Stomach (tissue), 9 donors: ENCODE results near the gene SPACDR. TPM values are rescaled to one million over a fixed set of nuclear protein-coding genes. Genes with fewer than 3 reads are reported as not detected.

Experiments
- DNase-seq, 2 donors: peaks; one replicate each; pipeline versions ENCODE4 v3.0.0 to v3.0.0-alpha.2; 2013 to 2019
- H3K27ac ChIP-seq, 5 donors: fragments of 200-600 bp in 4 of 5; sonication (generic) in 4 of 5; one replicate each; pipeline ENCODE4 v1.5.1; 2013 to 2019; ENCODE audit warnings: mild to moderate bottlenecking in 1 of 5, moderate library complexity in 1 of 5
- H3K27me3 ChIP-seq, 3 donors: fragments of 200-600 bp; sonication (generic); one replicate each; pipeline ENCODE4 v1.5.1; 2017 to 2019; ENCODE audit warnings: mixed run types in 1 of 3
- H3K36me3 ChIP-seq, 4 donors: fragments of 200-600 bp; sonication (generic); 1 replicate in 3 of 4; 2 replicates in 1 of 4; pipeline ENCODE4 v1.5.1; 2016 to 2019
- H3K4me1 ChIP-seq, 4 donors: fragments of 200-600 bp; sonication (generic); one replicate each; pipeline ENCODE4 v1.5.1; 2016 to 2019
- H3K4me3 ChIP-seq, 4 donors: fragments of 200-600 bp; sonication (generic) in 3 of 4; one replicate each; pipeline ENCODE4 v1.5.1; 2016 to 2019; ENCODE audit warnings: mild to moderate bottlenecking in 1 of 4
- H3K9me3 ChIP-seq, 4 donors: fragments of 200-600 bp; sonication (generic); one replicate each; pipeline ENCODE4 v1.5.1; 2016 to 2019
- CTCF ChIP-seq, 7 experiments: fragments of 450-650 bp in 4 of 7; fragments of 200-600 bp in 3 of 7; sonication (generic) in 3 of 7; IDR thresholded peaks; one replicate each; pipeline ENCODE4 v1.5.1; 2016 to 2019; ENCODE audit warnings: antibody characterized with exemption in 7 of 7, control low read depth in 2 of 7, mild to moderate bottlenecking in 1 of 7
- EP300 ChIP-seq: sonication (generic); formaldehyde crosslinking; IDR thresholded peaks from one replicate; pipeline ENCODE4 v1.6.1; 2017; ENCODE audit warnings: antibody characterized with exemption
- POLR2A ChIP-seq, 4 donors: fragments of 450-650 bp; IDR thresholded peaks; one replicate each; pipeline ENCODE4 v1.6.1; 2016; ENCODE audit warnings: antibody characterized with exemption in 4 of 4, control low read depth in 2 of 4, mild to moderate bottlenecking in 1 of 4, moderate library complexity in 1 of 4
- POLR2AphosphoS5 ChIP-seq, 3 donors: sonication (generic); formaldehyde crosslinking; IDR thresholded peaks; one replicate each; pipeline ENCODE4 v1.6.1; 2016; ENCODE audit warnings: antibody characterized with exemption in 3 of 3
- WGBS, 5 donors: extraction: QIAGEN DNeasy Blood & Tissue Kit in 3 of 5; methylation state at CpG; one replicate each; pipeline versions ENCODE4 v1.1.5 to v1.1.7; 2013 to 2018; 5-methylcytosine and 5-hydroxymethylcytosine counted together
- intact Hi-C: fragments of 100-400 bp; cut with DNase I; formaldehyde crosslinking; loops from one replicate; pipeline ENCODE4 v1.15.1; 2023; ENCODE audit warnings: low total_unique reads
- polyA plus RNA-seq, 3 donors: library from polyadenylated mRNA; stranded (reverse); fragments of 200-250 nt; gene quantifications; one replicate each; pipeline ENCODE4 v1.2.3, GENCODE V29; 2013
- total RNA-seq, 5 donors: library from RNA; depleted of rRNA; stranded (reverse); fragments of >200 nt; gene quantifications; one replicate each; pipeline versions ENCODE4 v1.1.0 to v1.2.3, GENCODE V29; 2014 to 2016
- donor health status: healthy with polysubstance abuse.
- donor health status: Bipolar disorder and iron deficiency.
- donor health status: healthy.

SPACDR gene
- total and polyA plus RNA-seq, 8 donors, result 0.65 to 2.3 (median 1.1) TPM; not detected in 5

GRCh38 chr7:100465702-100466311 is 1.7 kb upstream of the SPACDR start:
- peak; percentile 87 to 93 for DNase-seq
- TF ChIP-seq POLR2A (IDR thresholded peaks at IDR 0.05) (no peak), CTCF (IDR thresholded peaks at IDR 0.05) (peak in 5 of 7 experiments; percentile 32 to 70 (median 67)), POLR2AphosphoS5 (IDR thresholded peaks at IDR 0.05) (peak in 1 of 3 donors; percentile 86)
- peaks cover 2 to 65% (median 41%) of the 10 kb centered on the region in 4 donors for H3K36me3 ChIP-seq
- peaks cover 19 to 51% (median 36%) of the 10 kb centered on the region in 4 donors for H3K4me1 ChIP-seq
- peak overlapping the region in 3 of 4 donors; percentile 9 to 15 (median 13) for H3K4me3 ChIP-seq
- intact Hi-C loops, result no loop called here
- H3K27me3 ChIP-seq, result no peaks in the 10 kb centered on the region
- peak overlapping the region in 4 of 5 donors; percentile 41 to 74 (median 54) for H3K27ac ChIP-seq
- WGBS, 5 donors, result 3 to 18% (median 11%) methylated on average over 3 to 17 of the region's 17 CpGs
- H3K9me3 ChIP-seq, result no peaks in the 10 kb centered on the region

- Histone ChIP-seq H3K9me3 (no peaks in the 10 kb centered on the region), H3K27ac (peak overlapping the region in 2 of 5 donors; percentile 57 to 74), H3K27me3 (no peaks in the 10 kb centered on the region), H3K4me1 (peaks cover 19 to 51% (median 36%) of the 10 kb centered on the region in 4 donors), H3K4me3 (no peak overlapping the region), H3K36me3 (peaks cover 0 to 65% (median 36%) of the 10 kb centered on the region in 4 donors)
- intact Hi-C loops, result no loop called here
- 46 to 67% (median 60%) methylated on average over 8 of the region's 8 CpGs for WGBS, 5 donors
- DNase-seq, result no peak
- TF ChIP-seq EP300 (no peak), POLR2A (IDR thresholded peaks at IDR 0.05) (no peak), POLR2AphosphoS5 (IDR thresholded peaks at IDR 0.05) (no peak), CTCF (IDR thresholded peaks at IDR 0.05) (no peak)
These were observed 1.2 kb upstream of the SPACDR start for GRCh38 chr7:100465299-100465698.

GRCh38 chr7:100464791-100465190 is 731 bp upstream of the SPACDR start:
- peaks cover 18 to 47% (median 33%) of the 10 kb centered on the region in 4 donors for H3K4me1 ChIP-seq
- no peak for DNase-seq
- 90 to 97% (median 93%) methylated on average over 2 of the region's 2 CpGs for WGBS, 5 donors
- H3K4me3 ChIP-seq, result no peak overlapping the region
- intact Hi-C loops, result no loop called here
- peaks cover 0 to 65% (median 32%) of the 10 kb centered on the region in 4 donors for H3K36me3 ChIP-seq
- H3K27ac ChIP-seq, result no peak overlapping the region
- TF ChIP-seq CTCF (IDR thresholded peaks at IDR 0.05) (no peak), EP300 (no peak), POLR2AphosphoS5 (IDR thresholded peaks at IDR 0.05) (no peak), POLR2A (IDR thresholded peaks at IDR 0.05) (no peak)
- no peaks in the 10 kb centered on the region for H3K27me3 ChIP-seq
- H3K9me3 ChIP-seq, result no peaks in the 10 kb centered on the region

- H3K9me3 ChIP-seq, result no peaks in the 10 kb centered on the region
- H3K4me1 ChIP-seq, result no peaks in the 10 kb centered on the region
- intact Hi-C loops, result no loop called here
- H3K36me3 ChIP-seq, result peaks cover 0 to 22% (median 3%) of the 10 kb centered on the region in 4 donors
- no peak overlapping the region for H3K27ac ChIP-seq
- H3K4me3 ChIP-seq, result no peak overlapping the region
- TF ChIP-seq CTCF (IDR thresholded peaks at IDR 0.05), result no peak
- no peak for TF ChIP-seq POLR2AphosphoS5 (IDR thresholded peaks at IDR 0.05)
- TF ChIP-seq EP300, result no peak
- TF ChIP-seq POLR2A (IDR thresholded peaks at IDR 0.05), result no peak
- no peaks in the 10 kb centered on the region for H3K27me3 ChIP-seq
- no peak for DNase-seq
- WGBS, 5 donors, result 88 to 93% (median 89%) methylated on average over 6 of the region's 6 CpGs
These were observed 7.0 kb downstream of the SPACDR start for GRCh38 chr7:100457033-100457432.
